T-helper 2 cell (primary cell): ENCODE data around the gene SLC22A23.

Experiments used
- DNase-seq, 5 experiments: peaks; one replicate each; pipeline versions ENCODE4 v3.0.0 to v3.0.0-alpha.2; 2012 to 2022

SLC22A23 gene

GRCh38 chr6:3329393-3330051 lies 127.3 kb downstream of the SLC22A23 start:
- DNase-seq, result no peak

- no peak for DNase-seq
Observed at GRCh38 chr6:3328796-3329195, 128.1 kb downstream of the SLC22A23 start.

GRCh38 chr6:3328145-3328544 lies 128.7 kb downstream of the SLC22A23 start:
- DNase-seq, result no peak

GRCh38 chr6:3327403-3327802 lies 129.4 kb downstream of the SLC22A23 start:
- no peak for DNase-seq

GRCh38 chr6:3326981-3327380 lies 129.9 kb downstream of the SLC22A23 start:
- no peak for DNase-seq

- no peak for DNase-seq
Observed at GRCh38 chr6:3326184-3326971, 130.5 kb downstream of the SLC22A23 start.

GRCh38 chr6:3325210-3325609 lies 131.6 kb downstream of the SLC22A23 start:
- no peak for DNase-seq

DNA sequence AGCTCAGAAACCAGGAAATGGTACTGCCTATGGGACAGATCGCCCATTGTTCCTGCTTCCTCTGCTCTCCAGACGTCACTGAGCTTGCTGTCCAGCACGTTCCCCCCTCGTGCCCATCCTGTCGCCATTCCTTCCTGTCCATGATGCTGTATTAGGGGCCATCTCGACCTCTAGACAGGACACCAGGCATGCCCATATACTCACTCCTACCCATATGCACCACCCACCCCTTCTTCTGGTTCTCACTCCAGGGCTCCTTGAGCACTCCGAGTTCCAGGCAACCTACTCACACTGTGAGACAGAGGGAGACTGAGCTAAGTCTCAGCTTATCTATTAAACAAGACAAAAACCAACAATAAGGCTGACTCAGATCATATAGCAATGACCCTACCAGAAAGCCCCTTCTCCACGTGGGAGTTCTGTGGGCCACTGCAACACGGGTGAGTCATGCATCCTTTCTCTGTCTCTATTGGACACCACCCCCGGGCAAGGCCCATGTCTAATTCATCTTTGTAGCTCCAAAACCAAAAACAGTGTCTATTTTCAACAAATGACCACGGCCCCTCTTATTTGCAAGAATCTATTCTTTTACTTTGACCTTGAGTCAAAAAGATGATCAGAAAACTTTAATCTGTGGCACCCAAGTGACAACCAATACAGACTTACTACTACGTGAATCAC lies 132.4 kb downstream of the SLC22A23 start:
- DNase-seq, result no peak

GRCh38 chr6:3323696-3324261 lies 133.1 kb downstream of the SLC22A23 start:
- no peak for DNase-seq

GRCh38 chr6:3323148-3323547 lies 133.7 kb downstream of the SLC22A23 start:
- no peak for DNase-seq

DNA sequence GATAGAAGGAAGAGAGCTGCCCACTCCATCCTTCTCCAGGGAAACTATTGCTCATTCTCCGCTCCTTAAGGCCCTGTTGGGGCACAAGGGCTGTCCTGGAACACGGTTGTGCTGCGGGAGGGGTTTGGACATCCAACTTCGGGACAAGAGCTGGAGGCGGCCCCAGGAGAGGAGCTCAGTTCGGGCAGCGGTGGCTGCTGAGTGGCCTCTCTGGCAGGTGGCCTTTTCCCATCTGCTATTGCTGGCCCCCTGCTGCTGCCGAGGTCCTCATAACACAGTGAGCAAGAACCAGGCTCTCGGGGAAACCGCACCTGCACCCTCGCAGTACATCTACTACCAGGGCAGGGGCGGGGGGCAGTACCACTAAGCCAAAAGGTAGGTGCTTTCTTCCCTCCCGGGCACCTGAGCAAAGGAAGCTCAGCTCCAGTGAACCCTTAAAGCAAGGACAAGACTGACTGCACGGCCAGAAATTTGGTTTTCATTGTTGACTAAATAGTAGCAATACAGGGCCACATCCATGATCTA lies 134.4 kb downstream of the SLC22A23 start:
- no peak for DNase-seq

DNA sequence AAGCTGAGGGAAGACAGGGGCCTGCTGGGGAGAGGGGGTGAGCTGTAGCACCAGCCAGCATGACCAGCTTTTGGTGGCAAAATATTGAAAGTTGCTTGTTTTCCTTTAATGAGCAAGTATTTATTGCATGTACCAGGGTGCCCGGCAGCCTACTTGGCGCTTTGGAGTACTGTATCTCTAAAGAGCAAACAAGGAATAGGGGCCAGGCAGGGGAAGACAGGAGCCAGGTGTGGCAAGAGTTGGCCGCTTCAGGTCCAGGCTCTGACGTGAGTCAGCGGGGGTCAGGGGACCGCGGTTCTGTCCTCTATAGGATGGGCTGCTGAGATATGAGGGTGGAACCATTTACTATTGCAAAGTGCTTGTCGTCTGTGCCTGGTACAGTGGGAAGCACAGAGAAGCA lies 135.0 kb downstream of the SLC22A23 start:
- no peak for DNase-seq

- no peak for DNase-seq
Observed at GRCh38 chr6:3321042-3321441, 135.8 kb downstream of the SLC22A23 start.

- no peak for DNase-seq
Observed at GRCh38 chr6:3320238-3320811, 136.5 kb downstream of the SLC22A23 start.

DNA sequence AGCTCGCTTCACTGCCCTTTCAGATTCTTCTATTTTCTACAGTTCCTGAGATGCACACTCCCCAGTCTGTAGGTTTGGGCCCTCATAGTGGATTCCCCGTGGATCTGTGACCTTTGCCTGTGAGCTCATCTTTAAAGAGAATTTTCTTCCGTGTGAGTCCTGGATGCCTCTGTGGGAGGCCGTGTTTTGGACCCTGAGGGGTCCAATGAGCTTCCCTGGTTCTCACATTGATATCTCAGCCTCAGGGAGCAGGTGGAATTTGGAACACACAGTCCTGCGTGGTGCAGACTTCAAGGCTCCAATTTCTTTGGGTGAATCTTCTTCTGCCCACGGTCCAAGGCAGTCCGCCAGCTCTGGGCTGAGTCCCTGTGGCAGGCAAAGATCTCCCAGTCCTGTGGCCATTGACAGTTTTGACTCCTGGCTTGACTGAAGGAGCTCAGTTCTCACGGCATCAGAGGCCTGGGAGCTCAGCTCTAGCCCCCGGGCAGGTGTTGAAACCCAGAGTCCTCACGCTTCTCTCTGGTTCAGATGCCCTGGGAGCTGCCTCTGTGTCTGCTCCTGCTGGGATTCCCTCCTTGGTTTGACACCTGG lies 137.1 kb downstream of the SLC22A23 start:
- DNase-seq, result no peak

GRCh38 chr6:3318821-3319540 lies 137.9 kb downstream of the SLC22A23 start:
- no peak for DNase-seq

DNA sequence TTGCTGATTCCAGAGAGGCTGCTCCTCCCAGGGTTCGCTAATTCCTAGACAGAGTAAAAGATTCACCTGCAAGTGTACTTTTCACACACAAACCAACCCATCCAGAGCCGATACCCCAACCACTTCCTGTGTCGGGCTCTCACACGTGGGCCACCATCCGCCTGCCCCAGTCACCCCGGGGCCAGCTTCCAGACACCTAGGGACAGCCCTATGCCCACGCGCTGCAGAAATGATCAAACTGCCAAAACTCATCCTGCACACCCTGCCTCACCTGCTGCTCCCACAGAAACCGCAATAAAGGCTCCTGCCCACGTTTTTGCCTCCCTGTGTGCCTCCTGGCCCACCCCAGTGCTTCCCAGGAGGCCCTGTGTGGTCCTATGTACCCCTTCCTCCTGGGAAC lies 138.6 kb downstream of the SLC22A23 start:
- DNase-seq, result peak in 3 of 5 experiments; percentile 2 to 51 (median 10)

DNA sequence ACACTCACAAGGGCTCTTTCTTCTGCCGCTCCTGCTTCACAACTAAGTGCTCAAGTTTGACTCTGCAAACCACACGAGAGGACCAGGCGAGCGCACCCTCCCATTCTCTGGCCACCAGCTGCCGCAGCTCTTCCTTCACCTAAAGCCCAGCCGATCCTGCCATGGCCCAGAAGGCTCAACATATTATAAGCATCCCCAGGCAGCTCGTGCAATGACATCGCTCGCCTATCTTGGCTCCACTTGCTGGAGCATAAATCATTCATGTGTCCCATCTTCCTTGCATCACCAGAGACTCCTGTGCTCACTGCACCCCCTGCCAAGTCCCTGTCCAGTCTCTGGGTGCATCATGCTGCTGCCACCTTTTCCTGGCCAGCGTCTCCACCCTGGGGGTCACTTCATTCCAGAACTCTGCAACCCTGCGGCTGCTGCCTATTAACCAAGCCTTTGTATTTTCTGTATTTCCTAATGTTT lies 139.1 kb downstream of the SLC22A23 start:
- DNase-seq, result no peak

DNA sequence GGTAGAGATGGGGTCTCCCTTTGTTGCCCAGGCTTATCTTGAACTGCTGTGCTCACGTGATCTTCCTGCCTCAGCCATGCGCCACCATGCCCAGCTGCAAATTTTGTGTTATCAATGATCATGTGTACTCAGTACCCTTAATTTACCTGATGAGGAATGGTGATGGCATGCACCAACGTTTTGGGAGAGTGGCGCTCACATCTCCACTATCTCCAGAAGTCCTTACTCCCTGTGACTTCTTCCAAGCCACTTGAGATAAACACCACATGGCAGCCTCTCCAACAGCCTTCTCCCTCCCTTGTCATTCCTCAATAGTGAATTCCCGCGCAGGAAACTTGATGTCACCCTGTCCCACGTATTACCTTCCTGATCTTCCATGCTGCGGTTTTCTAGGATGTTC lies 140.0 kb downstream of the SLC22A23 start:
- DNase-seq, result no peak

DNA sequence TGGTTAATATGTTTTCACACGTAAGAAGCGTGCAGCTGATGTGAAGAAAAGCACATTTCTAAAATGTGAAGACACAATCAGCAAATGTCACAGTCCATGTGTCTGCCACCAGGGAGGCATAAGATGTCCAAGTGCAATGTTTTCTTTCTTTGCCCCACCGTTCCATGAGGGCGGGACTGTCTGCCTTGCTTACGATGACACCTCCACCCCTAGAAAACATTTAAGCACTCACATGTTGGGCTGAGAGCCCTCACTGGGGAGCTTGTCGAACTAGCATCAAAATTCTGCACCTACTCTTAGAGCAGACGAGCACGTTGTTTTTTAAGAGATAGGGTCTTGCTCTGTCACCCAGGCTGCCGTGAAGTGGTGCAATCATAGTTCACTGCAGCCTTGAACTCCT lies 140.5 kb downstream of the SLC22A23 start:
- DNase-seq, result no peak

- no peak for DNase-seq
Observed at GRCh38 chr6:3315841-3316240, 141.0 kb downstream of the SLC22A23 start.
